Measurements from ENCODE around the gene DCTPP1.

Gene DCTPP1

DNA sequence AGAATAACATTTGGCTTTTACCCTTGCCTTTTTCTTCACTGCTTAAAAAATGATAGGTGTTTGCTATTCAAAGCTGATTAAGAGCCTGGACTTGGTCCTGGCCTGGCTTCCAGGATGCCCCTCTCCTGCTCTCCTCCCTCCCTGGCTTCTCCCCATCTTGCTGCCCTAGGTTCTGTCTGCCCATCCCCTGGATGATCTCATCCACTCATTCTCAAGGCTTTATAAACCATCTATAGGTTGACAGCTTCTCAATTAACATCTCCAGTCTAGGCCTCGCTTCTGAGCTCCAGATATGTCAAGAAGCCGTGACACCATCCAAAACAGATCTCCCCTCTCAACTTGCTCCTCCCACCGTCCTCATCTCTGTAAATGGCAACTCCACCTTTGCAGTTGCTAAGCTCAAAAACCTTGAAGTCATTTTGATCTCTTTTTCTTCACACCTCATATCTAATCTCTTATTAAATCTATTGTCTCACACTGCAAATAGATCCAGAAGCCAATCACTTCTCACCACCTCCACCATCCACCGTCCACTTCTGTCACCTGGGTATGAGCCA, 13.7 kb downstream of the DCTPP1 start:
- Histone ChIP-seq H3K36me3 (ENCODE audit: insufficient read depth, low read length) (peaks cover 39% of the 10 kb centered on the region), H2AFZ (ENCODE audit: low read depth, low read length) (no peak overlapping the region), H3K9me3 (ENCODE audit: low read length) (no peaks in the 10 kb centered on the region), H3K4me1 (ENCODE audit: insufficient read depth, low read length) (no peaks in the 10 kb centered on the region), H3K27me3 (ENCODE audit: insufficient read depth, low read length) (no peaks in the 10 kb centered on the region), H3K4me3 (ENCODE audit: low read length) (no peak overlapping the region)

DNA sequence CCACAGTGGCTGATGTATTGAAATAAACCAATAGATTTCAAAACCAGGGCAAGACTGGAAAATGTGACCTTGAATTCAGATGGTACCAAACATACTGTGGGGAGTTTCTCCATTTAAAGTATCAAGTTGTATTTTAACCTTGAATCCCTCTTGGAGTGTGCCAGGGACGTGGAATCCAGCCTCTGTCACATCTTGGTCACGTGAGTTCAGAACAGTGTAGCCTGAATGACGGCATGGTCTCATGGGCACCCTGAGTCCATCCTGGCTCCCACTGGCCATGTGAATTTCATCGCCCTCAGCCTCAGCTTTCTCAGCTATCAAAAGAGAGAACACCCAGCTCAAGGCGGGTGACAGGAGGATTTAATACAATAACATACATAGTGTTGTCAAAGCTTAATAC, 15.7 kb downstream of the DCTPP1 start:
- Histone ChIP-seq H3K36me3 (ENCODE audit: insufficient read depth, low read length) (peaks cover 39% of the 10 kb centered on the region), H2AFZ (ENCODE audit: low read depth, low read length) (no peak overlapping the region), H3K4me3 (ENCODE audit: low read length) (no peak overlapping the region), H3K9me3 (ENCODE audit: low read length) (no peaks in the 10 kb centered on the region), H3K27me3 (ENCODE audit: insufficient read depth, low read length) (no peaks in the 10 kb centered on the region), H3K4me1 (ENCODE audit: insufficient read depth, low read length) (peaks cover 2% of the 10 kb centered on the region)

DNA sequence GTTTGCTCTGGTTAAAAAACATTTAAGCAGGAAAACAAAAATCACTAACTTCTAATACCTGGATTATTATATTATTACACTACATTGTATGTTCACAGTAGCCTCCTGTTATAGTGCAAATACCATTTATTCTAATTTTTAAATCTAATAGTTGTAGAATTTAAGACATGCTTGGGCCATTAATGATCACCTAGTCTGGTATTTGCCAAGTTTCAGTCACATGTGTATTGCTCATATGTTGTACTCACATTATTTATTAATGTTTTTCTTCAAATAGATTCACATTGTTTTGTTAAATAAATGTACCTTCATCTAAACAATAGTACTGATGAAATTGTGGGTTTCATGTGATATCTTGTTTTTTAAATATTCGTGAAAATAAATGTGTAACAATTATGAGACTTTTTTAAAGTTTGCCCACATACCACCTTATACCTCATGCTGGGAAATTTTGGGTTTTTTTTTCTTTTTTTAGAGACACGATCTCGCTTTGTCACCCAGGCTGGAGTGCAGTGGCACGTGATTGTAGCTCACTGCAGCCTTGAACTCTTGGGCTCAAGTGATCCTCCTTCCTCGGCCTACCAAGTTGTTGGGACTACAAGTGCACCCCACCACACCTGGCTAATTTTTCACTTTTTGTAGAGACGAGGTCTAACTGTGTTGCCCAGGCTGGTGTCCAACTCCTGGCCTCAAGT, 16.6 kb downstream of the DCTPP1 start:
- Histone ChIP-seq H3K27me3 (ENCODE audit: insufficient read depth, low read length) (no peaks in the 10 kb centered on the region), H2AFZ (ENCODE audit: low read depth, low read length) (no peak overlapping the region), H3K9me3 (ENCODE audit: low read length) (no peaks in the 10 kb centered on the region), H3K4me3 (ENCODE audit: low read length) (no peak overlapping the region), H3K4me1 (ENCODE audit: insufficient read depth, low read length) (peaks cover 4% of the 10 kb centered on the region), H3K36me3 (ENCODE audit: insufficient read depth, low read length) (peaks cover 32% of the 10 kb centered on the region)

DNA sequence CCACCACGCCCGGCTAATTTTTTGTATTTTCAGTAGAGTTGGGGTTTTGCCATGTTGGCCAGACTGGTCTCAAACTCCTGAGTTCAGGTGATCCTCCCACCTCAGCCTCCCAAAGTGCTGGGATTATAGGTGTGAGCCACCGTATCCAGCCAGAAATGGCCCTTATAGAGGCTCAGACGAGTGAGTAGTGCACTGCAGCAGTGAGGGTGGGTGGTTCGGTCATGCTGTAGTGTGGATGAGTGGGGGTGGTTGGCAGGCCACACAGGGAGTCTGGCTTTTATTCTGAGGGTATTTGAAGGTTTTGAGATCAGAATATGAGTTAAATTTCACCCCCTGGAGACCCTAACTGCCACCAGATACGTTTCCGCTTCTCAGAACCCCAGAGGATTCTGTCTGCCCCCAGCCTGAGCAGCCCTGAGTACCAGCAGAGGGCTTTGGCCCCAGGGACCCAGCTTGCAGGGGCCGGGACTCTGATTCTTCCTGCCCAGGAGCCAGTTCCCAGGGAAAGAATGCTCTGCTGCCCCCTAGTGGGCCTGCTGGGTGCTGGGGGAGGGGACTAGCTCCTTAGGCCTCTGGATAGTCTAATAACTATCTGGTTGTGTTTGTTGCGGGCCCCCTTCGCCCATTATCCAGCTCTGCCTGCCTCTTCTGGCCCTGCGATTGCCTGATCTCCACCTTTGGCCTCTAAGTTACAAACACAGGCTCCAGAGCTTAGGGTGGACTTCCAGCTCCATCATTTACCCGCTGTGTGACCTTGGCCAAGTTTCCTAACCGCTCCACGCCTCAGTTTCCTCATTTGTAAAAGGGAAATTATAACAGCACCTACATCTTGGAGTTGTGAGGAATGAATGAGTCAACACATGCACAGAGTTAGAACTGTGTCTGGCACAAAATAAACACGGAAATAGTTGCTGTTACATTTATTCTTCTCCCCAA, 20.4 kb downstream of the DCTPP1 start:
- Histone ChIP-seq H2AFZ (ENCODE audit: low read depth, low read length) (no peak overlapping the region), H3K27me3 (ENCODE audit: insufficient read depth, low read length) (no peaks in the 10 kb centered on the region), H3K4me1 (ENCODE audit: insufficient read depth, low read length) (peaks cover 7% of the 10 kb centered on the region), H3K36me3 (ENCODE audit: insufficient read depth, low read length) (peaks cover 21% of the 10 kb centered on the region), H3K4me3 (ENCODE audit: low read length) (no peak overlapping the region), H3K9me3 (ENCODE audit: low read length) (no peaks in the 10 kb centered on the region)

DNA sequence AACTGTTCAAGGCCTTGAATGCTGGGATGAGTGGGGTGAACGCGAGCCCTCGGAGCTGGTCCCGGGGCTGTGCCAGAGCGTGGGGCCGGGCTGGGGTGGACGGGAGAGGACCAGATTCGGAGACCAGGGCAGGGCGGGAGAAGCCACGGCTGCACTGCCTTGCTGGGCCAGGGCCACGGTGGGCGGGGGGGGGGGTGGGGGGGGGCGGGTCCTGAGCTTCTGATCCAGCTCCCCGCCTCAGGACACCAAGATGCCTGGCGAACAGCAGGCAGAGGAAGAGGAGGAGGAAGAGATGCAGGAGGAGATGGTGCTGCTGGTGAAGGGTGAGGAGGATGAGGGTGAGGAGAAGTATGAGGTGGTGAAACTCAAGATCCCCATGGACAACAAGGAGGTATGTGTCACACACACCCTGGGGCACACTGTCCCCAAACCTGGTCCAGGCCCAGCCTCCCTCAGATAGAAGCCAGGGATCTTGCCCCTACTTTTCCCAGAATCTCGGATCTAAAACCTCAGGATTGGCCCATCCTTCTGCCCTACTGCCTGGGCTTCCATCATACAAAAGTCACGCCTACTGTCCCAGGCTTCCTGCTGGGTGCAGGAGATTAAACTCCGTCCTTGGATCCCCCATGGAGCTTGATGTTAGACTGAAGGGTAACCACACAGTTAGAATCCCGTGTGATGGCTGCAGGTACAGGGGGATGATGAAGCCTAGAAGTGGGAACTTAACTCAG, 21.9 kb downstream of the DCTPP1 start:
- H3K27me3 ChIP-seq (ENCODE audit: insufficient read depth, low read length) = no peaks in the 10 kb centered on the region
- H2AFZ ChIP-seq (ENCODE audit: low read depth, low read length) = peak overlapping the region; percentile 50
- H3K36me3 ChIP-seq (ENCODE audit: insufficient read depth, low read length) = peaks cover 12% of the 10 kb centered on the region
- H3K4me1 ChIP-seq (ENCODE audit: insufficient read depth, low read length) = peaks cover 7% of the 10 kb centered on the region
- peak overlapping the region; percentile 68 for H3K4me3 ChIP-seq (ENCODE audit: low read length)
- no peaks in the 10 kb centered on the region for H3K9me3 ChIP-seq (ENCODE audit: low read length)

DNA sequence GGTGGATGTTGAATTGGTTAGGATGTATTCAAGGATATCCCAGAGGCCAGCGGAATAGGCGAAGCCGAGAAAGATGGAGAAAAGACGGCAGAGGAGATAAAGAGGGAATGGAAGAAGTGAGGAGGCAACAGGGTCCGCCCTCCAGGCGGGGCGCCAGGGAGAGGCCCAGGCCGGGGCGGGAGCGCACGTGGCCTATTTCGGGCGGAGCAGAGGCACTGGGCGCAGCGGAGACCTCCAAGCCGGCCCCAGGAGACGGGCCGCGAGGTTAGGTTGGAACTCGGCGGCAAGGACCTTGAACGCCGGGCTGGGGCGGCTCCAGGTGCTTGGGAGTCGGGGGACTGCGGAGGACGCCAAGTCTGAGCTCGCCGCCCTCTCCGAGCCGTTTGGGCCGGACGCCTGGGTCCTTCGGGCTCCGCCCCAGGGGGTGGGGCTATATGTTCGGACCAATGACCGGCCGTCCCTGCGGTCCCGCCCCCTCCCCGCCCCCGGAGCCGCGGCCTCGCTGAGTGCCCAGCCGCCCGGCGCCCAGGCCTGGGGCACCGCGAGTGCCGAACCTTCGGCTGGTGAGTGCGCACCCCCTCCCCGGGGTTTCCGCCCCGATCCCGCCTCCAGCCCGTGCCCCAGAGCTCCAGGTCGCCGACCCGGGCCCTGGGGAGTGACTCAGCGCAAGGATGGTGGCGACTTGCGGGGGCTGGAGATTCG, 22.6 kb downstream of the DCTPP1 start, which contains the start of gene ZNF771:
Gene ZNF771, plus strand, starts transcription at position 505 of the 702 bp plus-strand sequence. CDS start 448 bp downstream, outside the sequence.
- Histone ChIP-seq H3K27me3 (ENCODE audit: insufficient read depth, low read length) (no peaks in the 10 kb centered on the region), H3K4me3 (ENCODE audit: low read length) (peak within 1 kb of the TSS; percentile 68), H3K4me1 (ENCODE audit: insufficient read depth, low read length) (peaks cover 7% of the 10 kb centered on the region), H3K36me3 (ENCODE audit: insufficient read depth, low read length) (peaks cover 10% of the 10 kb centered on the region), H2AFZ (ENCODE audit: low read depth, low read length) (peak within 1 kb of the TSS; percentile 50), H3K9me3 (ENCODE audit: low read length) (no peaks in the 10 kb centered on the region)

DNA sequence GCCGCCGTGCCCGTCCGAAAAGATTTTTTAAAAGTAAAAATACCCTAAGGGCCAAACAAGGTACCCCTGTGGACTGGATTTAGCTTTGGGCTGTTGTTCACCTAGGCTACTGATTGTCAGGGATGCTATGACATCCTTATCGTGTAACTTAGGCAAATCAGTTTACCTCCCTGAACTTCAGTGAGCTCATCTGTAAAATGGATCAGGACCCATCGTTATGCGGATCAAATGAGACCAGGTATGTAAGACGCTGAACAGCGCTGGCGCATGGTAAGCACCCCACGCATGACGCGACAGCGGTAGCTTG, 23.1 kb downstream of the DCTPP1 start:
- Histone ChIP-seq H3K4me3 (ENCODE audit: low read length) (peak overlapping the region; percentile 68), H3K9me3 (ENCODE audit: low read length) (no peaks in the 10 kb centered on the region), H3K27me3 (ENCODE audit: insufficient read depth, low read length) (no peaks in the 10 kb centered on the region), H3K36me3 (ENCODE audit: insufficient read depth, low read length) (peaks cover 8% of the 10 kb centered on the region), H3K4me1 (ENCODE audit: insufficient read depth, low read length) (peaks cover 7% of the 10 kb centered on the region), H2AFZ (ENCODE audit: low read depth, low read length) (peak overlapping the region; percentile 50)

DNA sequence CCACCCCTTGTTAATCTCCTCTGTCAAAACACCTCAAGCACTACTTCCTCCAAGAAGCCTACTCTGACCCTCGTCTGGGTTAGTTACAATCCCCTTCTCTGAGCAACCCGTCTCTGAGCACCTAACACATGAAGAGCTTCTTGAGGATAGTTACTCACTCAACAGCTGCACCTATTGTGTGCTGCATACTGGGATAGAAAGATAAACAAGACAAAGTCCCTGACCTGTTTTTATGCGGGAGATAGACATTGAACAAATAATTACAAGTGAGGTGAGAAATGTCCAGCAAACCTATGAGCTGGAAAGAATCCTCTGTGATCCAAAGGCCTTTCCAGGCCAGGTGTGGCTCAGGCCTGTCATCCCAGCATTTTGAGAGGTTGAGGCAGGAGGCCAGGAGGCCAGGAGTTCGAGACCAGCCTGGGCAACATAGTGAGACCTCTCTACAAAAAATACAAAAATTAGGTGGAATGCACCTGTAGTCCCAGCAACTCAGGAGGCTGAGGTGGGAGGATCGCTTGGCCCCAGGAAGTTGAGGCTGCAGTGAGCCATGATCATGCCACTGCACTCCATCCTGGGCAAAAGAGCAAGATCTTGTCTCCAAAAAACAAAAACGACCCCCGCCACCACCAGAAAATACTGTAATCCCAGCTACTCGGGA, 27.9 kb downstream of the DCTPP1 start:
- peaks cover 25% of the 10 kb centered on the region for H3K4me1 ChIP-seq (ENCODE audit: insufficient read depth, low read length)
- H3K36me3 ChIP-seq (ENCODE audit: insufficient read depth, low read length) = peaks cover 24% of the 10 kb centered on the region
- H3K4me3 ChIP-seq (ENCODE audit: low read length) = no peak overlapping the region
- no peaks in the 10 kb centered on the region for H3K9me3 ChIP-seq (ENCODE audit: low read length)
- H2AFZ ChIP-seq (ENCODE audit: low read depth, low read length) = no peak overlapping the region
- H3K27me3 ChIP-seq (ENCODE audit: insufficient read depth, low read length) = no peaks in the 10 kb centered on the region

DNA sequence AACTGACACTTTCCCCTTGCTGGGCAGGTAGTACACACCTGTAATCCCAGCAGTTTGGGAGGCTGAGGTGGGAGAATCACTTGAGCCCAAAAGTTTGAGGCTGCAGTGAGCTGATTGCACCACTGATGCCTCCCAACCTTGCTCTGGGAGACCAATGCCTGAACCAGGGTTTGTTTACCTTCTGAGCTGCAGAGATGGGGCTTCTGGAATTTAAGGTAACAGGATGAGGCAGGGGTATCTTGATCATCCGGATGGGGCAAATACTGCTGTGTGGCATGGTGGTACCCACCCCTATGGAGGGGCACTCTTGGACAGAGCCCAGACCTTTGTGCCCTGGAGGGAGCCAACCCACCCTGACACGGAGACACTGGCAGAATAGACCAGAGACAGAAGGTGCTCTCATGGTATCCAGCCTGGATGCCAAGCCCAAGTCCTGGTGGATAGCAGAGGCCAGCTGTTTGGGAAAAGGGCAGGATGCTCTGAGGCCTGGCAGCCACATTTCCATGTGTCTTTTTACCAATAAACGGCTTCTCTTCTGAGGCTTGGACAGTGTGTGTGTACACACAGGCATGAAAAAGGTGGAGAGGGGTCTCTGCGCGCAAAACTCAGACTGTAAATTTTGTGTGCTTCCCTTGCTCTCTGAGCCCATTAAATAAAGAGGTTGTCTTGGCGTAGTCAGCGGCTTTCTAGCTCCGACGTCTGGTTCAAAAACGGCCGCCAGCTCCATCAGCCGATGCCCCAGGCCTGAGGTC, 30.2 kb downstream of the DCTPP1 start:
- no peaks in the 10 kb centered on the region for H3K9me3 ChIP-seq (ENCODE audit: low read length)
- H3K27me3 ChIP-seq (ENCODE audit: insufficient read depth, low read length) = no peaks in the 10 kb centered on the region
- peak overlapping the region; percentile 44 for H3K4me3 ChIP-seq (ENCODE audit: low read length)
- peaks cover 25% of the 10 kb centered on the region for H3K36me3 ChIP-seq (ENCODE audit: insufficient read depth, low read length)
- H2AFZ ChIP-seq (ENCODE audit: low read depth, low read length) = no peak overlapping the region
- peaks cover 36% of the 10 kb centered on the region for H3K4me1 ChIP-seq (ENCODE audit: insufficient read depth, low read length)

DNA sequence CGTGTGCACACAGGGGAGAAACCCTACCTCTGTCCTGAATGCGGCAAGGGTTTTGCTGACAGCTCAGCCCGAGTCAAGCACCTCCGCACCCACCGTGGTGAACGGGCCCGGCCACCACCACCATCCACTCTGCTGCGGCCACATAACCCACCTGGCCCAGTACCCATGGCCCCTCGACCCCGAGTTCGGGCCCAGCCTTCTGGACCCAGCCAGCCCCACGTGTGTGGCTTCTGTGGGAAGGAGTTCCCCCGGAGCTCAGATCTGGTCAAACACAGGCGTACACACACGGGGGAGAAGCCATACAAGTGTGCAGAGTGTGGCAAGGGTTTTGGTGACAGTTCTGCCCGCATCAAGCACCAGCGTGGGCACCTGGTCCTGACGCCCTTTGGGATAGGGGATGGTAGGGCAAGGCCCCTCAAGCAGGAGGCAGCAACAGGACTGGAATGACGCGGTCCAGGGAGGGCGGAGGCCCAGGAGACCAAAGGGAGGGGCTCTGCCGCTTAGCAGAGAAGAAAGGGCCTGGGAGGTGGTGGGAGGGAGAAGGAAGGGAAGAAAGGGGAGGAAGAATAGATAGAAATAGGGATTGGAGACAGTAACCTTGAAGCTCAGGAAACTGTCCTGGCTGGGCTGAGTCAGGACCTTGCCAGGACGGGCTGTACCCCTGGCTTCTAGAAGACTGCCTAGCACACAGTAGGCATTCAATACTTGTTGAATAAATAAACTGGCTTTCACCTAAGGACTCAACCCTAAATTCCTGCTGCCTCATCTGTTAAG, 31.0 kb downstream of the DCTPP1 start:
- Histone ChIP-seq H3K36me3 (ENCODE audit: insufficient read depth, low read length) (peaks cover 25% of the 10 kb centered on the region), H3K27me3 (ENCODE audit: insufficient read depth, low read length) (no peaks in the 10 kb centered on the region), H3K9me3 (ENCODE audit: low read length) (no peaks in the 10 kb centered on the region), H2AFZ (ENCODE audit: low read depth, low read length) (no peak overlapping the region), H3K4me1 (ENCODE audit: insufficient read depth, low read length) (peaks cover 36% of the 10 kb centered on the region), H3K4me3 (ENCODE audit: low read length) (no peak overlapping the region)
